GM10266 (cell line): ENCODE measurements around the gene CEP128.

Source experiments
- DNase-seq: peaks from one replicate; pipeline ENCODE4 v3.0.0; 2012; ENCODE audit errors: extremely low spot score
- TF ChIP-seq, protein P1 (sequence below): IDR thresholded peaks from 2 replicates; pipeline ENCODE4 v1.5.1; 2012; ENCODE audit warnings: mild to moderate bottlenecking, low read depth; ENCODE audit not compliant: control insufficient read depth, insufficient read depth; ENCODE audit errors: missing control alignments

Gene CEP128

GRCh38 chr14:80770114-80770908 lies 171.2 kb downstream of the CEP128 start:
- peak; percentile 7 for DNase-seq
- TF ChIP-seq, protein P1, sequence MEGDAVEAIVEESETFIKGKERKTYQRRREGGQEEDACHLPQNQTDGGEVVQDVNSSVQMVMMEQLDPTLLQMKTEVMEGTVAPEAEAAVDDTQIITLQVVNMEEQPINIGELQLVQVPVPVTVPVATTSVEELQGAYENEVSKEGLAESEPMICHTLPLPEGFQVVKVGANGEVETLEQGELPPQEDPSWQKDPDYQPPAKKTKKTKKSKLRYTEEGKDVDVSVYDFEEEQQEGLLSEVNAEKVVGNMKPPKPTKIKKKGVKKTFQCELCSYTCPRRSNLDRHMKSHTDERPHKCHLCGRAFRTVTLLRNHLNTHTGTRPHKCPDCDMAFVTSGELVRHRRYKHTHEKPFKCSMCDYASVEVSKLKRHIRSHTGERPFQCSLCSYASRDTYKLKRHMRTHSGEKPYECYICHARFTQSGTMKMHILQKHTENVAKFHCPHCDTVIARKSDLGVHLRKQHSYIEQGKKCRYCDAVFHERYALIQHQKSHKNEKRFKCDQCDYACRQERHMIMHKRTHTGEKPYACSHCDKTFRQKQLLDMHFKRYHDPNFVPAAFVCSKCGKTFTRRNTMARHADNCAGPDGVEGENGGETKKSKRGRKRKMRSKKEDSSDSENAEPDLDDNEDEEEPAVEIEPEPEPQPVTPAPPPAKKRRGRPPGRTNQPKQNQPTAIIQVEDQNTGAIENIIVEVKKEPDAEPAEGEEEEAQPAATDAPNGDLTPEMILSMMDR = no peak

- no peak for DNase-seq
These were observed 172.9 kb downstream of the CEP128 start for GRCh38 chr14:80768646-80769045.

GRCh38 chr14:80764921-80765507 lies 176.5 kb downstream of the CEP128 start:
- DNase-seq = no peak
- TF ChIP-seq, protein P1 = no peak

More at GRCh38 chr14:80768646-80769045, 172.9 kb downstream of the CEP128 start:
- TF ChIP-seq, protein P1 = no peak

DNA sequence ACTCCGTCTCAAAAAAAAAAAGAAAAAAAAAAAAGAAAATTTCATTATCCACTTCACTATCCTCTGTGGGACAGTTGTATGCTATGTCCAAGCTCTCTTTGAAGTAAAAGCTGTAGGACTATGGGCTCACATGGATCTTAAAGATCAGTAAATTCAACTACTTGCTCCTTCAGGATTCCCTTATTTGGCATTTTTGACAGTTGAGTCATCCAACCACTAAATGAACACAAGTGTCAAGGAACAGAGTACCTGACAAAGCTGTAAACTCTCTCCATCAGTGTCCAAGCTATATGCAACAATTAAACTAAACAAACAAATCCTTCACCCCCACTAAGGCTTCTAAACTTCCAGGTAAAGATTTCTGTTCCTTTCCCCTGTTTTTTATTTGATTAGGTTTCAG lies 177.0 kb downstream of the CEP128 start:
- TF ChIP-seq, protein P1 = no peak
- DNase-seq = no peak

DNA sequence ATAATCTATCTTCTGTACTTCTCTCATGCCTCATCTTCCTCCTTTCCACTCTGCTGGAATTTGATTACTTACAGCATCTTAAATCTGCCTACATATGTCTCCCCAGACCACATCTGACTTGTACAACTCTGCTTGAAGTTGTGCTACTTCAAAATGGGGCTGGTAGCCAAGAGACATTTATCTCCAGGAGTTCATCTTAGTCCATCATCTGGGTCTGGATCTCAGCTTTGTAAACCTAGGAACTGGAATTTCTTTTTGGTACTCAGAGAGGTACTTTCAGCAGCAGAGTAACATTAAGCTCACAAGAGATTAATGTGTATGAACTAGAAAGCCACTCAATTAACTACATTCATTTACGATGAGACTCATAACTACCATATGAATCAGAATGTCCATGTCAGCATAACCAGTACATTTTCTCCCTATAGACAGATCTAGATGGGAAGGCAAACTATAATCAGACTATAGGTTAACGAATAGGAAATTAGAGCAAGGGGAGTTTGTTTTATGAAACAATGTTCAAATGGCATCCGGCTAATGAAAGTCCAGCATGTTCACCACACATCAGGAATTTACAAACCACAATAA lies 178.8 kb downstream of the CEP128 start:
- TF ChIP-seq, protein P1 = no peak

DNA sequence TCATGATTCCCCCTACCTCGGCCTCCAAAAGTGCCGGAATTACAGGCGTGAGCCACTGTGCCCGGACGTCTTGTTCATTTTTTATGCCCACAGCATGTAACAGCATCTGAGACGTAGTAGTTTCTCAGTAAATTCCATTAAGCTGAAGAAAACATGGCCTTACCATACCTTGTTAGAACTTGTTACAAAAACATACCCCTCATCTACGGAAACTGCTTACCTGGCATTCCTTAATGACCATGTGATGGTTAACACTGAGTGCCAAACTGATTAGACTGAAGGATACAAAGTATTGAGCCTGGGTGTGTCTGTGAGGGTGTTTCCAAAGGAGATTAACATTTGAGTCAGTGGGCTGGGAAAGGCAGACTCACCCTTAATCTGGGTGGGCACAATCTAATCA lies 186.8 kb downstream of the CEP128 start:
- TF ChIP-seq, protein P1 = no peak
- no peak for DNase-seq

More for the DNA sequence above, 178.8 kb downstream of the CEP128 start:
- no peak for DNase-seq

- DNase-seq = no peak
These were observed 190.3 kb downstream of the CEP128 start for GRCh38 chr14:80751285-80751684.

More at GRCh38 chr14:80751285-80751684, 190.3 kb downstream of the CEP128 start:
- TF ChIP-seq, protein P1 = no peak
